ENCODE data around the gene BRINP1.

The BRINP1 gene

GRCh38 chr9:119366909-119367682 is 2.1 kb downstream of the BRINP1 start:
- H3K4me1 Mint-ChIP-seq (ENCODE audit: low read depth): peaks cover 4% of the 10 kb centered on the region
- H3K27me3 Mint-ChIP-seq: peaks cover 54% of the 10 kb centered on the region
- peaks cover 19% of the 10 kb centered on the region for H3K9me3 Mint-ChIP-seq
- no peak for DNase-seq
- H3K4me3 Mint-ChIP-seq: no peak overlapping the region
- H3K36me3 Mint-ChIP-seq (ENCODE audit: low read depth): no peaks in the 10 kb centered on the region
- no peak overlapping the region for H3K27ac Mint-ChIP-seq

- H3K4me1 Mint-ChIP-seq (ENCODE audit: low read depth): peaks cover 4% of the 10 kb centered on the region
Observed at GRCh38 chr9:119365291-119366027, 3.8 kb downstream of the BRINP1 start.

DNA sequence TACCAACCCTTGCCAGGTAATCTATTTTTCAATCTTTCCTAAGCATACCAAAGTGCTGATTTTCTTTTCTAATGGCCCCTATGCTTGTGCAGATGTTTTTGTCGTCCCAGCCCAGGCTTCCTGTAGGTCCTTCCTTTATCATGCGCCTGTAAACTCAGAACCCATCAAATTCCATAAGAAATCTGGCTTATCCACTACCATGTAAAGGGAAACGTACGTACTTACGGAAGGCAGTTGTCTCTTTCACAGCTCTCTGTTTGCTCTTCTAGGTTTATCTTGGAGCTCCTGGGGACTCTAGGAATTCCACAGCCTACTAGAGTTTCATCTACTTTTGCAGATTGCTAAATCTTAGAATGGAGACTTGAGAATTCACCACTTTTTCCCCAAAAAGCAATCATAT is 9.0 kb downstream of the BRINP1 start:
- no peaks in the 10 kb centered on the region for H3K4me1 Mint-ChIP-seq (ENCODE audit: low read depth)

More at GRCh38 chr9:119365291-119366027, 3.8 kb downstream of the BRINP1 start:
- DNase-seq: no peak
- Mint-ChIP-seq H3K4me3 (no peak overlapping the region), H3K27me3 (peaks cover 44% of the 10 kb centered on the region), H3K9me3 (peaks cover 11% of the 10 kb centered on the region), H3K27ac (no peak overlapping the region), H3K36me3 (ENCODE audit: low read depth) (no peaks in the 10 kb centered on the region)

GRCh38 chr9:119357336-119358096 is 11.7 kb downstream of the BRINP1 start:
- H3K27me3 Mint-ChIP-seq: no peaks in the 10 kb centered on the region
- no peak for DNase-seq
- H3K36me3 Mint-ChIP-seq (ENCODE audit: low read depth): no peaks in the 10 kb centered on the region
- no peak overlapping the region for H3K27ac Mint-ChIP-seq
- H3K4me1 Mint-ChIP-seq (ENCODE audit: low read depth): no peaks in the 10 kb centered on the region
- H3K9me3 Mint-ChIP-seq: peaks cover 4% of the 10 kb centered on the region
- no peak overlapping the region for H3K4me3 Mint-ChIP-seq

More for the DNA sequence above, 9.0 kb downstream of the BRINP1 start:
- Mint-ChIP-seq H3K9me3 (peaks cover 5% of the 10 kb centered on the region), H3K27ac (no peak overlapping the region), H3K36me3 (ENCODE audit: low read depth) (no peaks in the 10 kb centered on the region), H3K4me3 (no peak overlapping the region), H3K27me3 (no peaks in the 10 kb centered on the region)
- DNase-seq: no peak

DNA sequence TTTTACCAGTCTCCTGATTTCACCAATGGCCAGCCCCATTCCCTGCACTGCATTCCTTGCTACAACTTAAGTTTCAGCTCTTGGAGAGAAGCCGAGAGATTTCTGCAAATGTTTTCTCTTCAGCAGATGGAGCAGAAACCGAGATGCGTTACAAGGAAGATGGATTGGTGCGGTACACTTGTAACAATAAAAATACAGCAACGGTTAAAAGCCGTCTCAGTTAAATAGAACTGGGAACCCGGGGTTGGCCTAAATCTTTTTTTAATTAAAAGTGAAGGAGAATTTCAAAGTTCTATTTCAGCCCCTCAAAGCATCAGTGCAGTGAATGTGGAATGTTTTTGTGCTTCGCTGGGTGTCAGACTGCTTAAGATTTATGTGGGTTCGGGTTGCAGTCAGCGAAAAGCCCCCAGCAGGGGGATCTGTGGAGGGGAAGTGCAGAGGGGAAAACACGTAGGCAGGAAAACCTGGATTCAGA is 19.8 kb downstream of the BRINP1 start:
- peaks cover 4% of the 10 kb centered on the region for H3K9me3 Mint-ChIP-seq
- H3K27me3 Mint-ChIP-seq: no peaks in the 10 kb centered on the region
- no peak overlapping the region for H3K27ac Mint-ChIP-seq
- H3K36me3 Mint-ChIP-seq (ENCODE audit: low read depth): no peaks in the 10 kb centered on the region
- no peak for DNase-seq
- H3K4me3 Mint-ChIP-seq: no peak overlapping the region
- no peaks in the 10 kb centered on the region for H3K4me1 Mint-ChIP-seq (ENCODE audit: low read depth)

DNA sequence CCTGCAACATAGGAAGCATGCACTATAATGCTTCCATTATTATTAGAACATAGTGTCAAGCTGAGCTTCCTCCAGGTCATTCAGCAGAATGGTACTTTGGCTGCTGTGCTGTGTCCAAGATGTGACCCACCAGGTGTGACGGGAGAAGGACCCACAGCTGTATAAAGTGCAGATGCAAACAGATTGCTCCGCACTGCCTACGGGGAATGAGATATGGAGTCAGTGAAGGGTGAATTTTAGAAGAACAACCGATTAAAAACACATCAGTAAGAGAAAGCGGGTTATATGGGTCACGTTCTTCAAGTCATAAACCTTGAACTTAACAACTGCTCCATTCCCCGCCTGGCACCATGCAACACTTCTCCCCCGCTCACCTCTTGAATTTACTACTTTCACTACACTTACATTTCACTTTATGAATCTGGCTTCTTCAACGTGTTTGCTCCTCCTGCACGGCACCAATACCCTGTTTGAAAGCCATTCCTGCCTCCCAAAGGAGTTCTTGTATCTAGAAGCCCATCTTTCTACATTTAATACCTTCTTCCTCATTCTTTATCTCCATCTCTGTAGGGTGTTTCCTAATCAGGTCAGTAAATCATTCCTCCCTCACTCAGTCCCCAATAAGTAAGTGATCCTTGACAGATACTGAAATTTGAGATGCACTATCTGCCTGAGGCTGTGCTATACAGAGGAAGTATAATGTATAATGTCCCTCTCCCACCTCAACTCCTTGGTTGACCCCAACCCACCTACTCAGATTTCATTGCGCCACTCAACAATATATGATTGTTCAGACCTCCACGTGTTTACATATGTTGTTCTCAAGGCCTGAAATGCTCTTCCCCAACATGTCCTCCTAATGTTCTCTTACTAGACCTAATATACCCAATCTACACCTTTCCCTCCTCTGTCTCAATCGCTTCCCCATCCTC is 25.9 kb downstream of the BRINP1 start:
- Mint-ChIP-seq H3K27ac (no peak overlapping the region), H3K4me1 (ENCODE audit: low read depth) (no peaks in the 10 kb centered on the region), H3K27me3 (no peaks in the 10 kb centered on the region), H3K4me3 (no peak overlapping the region), H3K36me3 (ENCODE audit: low read depth) (no peaks in the 10 kb centered on the region), H3K9me3 (peaks cover 5% of the 10 kb centered on the region)
- DNase-seq: no peak

DNA sequence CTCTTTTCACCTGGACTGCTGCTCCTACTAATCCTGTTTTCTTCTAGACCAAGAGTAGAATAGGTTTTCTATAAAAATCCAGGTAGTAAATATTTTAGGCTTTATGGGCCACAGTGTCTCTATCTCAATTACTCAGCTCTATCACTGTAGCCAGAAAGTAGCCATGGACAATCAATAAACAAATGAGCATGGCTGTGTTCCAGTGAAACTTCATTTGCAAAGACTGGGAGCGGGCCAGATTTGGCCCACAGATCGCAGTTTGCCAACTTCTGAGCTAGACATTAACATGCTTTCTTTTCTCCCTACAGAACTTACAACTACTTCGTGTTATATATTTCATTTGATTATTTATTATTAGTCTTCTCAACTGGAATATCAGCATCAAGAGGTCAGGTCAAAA is 30.2 kb downstream of the BRINP1 start:
- Mint-ChIP-seq H3K27ac (no peak overlapping the region), H3K36me3 (ENCODE audit: low read depth) (no peaks in the 10 kb centered on the region), H3K9me3 (peaks cover 7% of the 10 kb centered on the region)

GRCh38 chr9:119337573-119337972 is 31.7 kb downstream of the BRINP1 start:
- no peak for DNase-seq
- no peak overlapping the region for H3K4me3 Mint-ChIP-seq
- H3K4me1 Mint-ChIP-seq (ENCODE audit: low read depth): no peaks in the 10 kb centered on the region
- H3K9me3 Mint-ChIP-seq: peaks cover 2% of the 10 kb centered on the region
- H3K36me3 Mint-ChIP-seq (ENCODE audit: low read depth): no peaks in the 10 kb centered on the region
- H3K27ac Mint-ChIP-seq: no peak overlapping the region
- no peaks in the 10 kb centered on the region for H3K27me3 Mint-ChIP-seq

More for the DNA sequence above, 30.2 kb downstream of the BRINP1 start:
- Mint-ChIP-seq H3K4me3 (no peak overlapping the region), H3K27me3 (no peaks in the 10 kb centered on the region), H3K4me1 (ENCODE audit: low read depth) (no peaks in the 10 kb centered on the region)
- DNase-seq: no peak

- no peak overlapping the region for H3K27ac Mint-ChIP-seq
- no peaks in the 10 kb centered on the region for H3K36me3 Mint-ChIP-seq (ENCODE audit: low read depth)
- no peak for DNase-seq
- H3K9me3 Mint-ChIP-seq: peaks cover 12% of the 10 kb centered on the region
- no peaks in the 10 kb centered on the region for H3K27me3 Mint-ChIP-seq
- no peaks in the 10 kb centered on the region for H3K4me1 Mint-ChIP-seq (ENCODE audit: low read depth)
- H3K4me3 Mint-ChIP-seq: no peak overlapping the region
Observed at GRCh38 chr9:119334745-119335144, 34.5 kb downstream of the BRINP1 start.

GRCh38 chr9:119333507-119334229 is 35.6 kb downstream of the BRINP1 start:
- no peak overlapping the region for H3K27ac Mint-ChIP-seq
- no peak for DNase-seq
- peaks cover 20% of the 10 kb centered on the region for H3K9me3 Mint-ChIP-seq
- no peaks in the 10 kb centered on the region for H3K36me3 Mint-ChIP-seq (ENCODE audit: low read depth)
- H3K27me3 Mint-ChIP-seq: no peaks in the 10 kb centered on the region
- no peak overlapping the region for H3K4me3 Mint-ChIP-seq
- H3K4me1 Mint-ChIP-seq (ENCODE audit: low read depth): no peaks in the 10 kb centered on the region

- no peaks in the 10 kb centered on the region for H3K27me3 Mint-ChIP-seq
- no peaks in the 10 kb centered on the region for H3K4me1 Mint-ChIP-seq (ENCODE audit: low read depth)
- no peak overlapping the region for H3K4me3 Mint-ChIP-seq
- no peak overlapping the region for H3K27ac Mint-ChIP-seq
- DNase-seq: no peak
- H3K36me3 Mint-ChIP-seq (ENCODE audit: low read depth): no peaks in the 10 kb centered on the region
- peaks cover 27% of the 10 kb centered on the region for H3K9me3 Mint-ChIP-seq
Observed at GRCh38 chr9:119332522-119332921, 36.7 kb downstream of the BRINP1 start.

- Mint-ChIP-seq H3K9me3 (peaks cover 13% of the 10 kb centered on the region), H3K36me3 (ENCODE audit: low read depth) (no peaks in the 10 kb centered on the region), H3K4me3 (no peak overlapping the region), H3K27me3 (no peaks in the 10 kb centered on the region), H3K27ac (no peak overlapping the region), H3K4me1 (ENCODE audit: low read depth) (no peaks in the 10 kb centered on the region)
- no peak for DNase-seq
Observed at GRCh38 chr9:119322184-119322583, 47.1 kb downstream of the BRINP1 start.

- Mint-ChIP-seq H3K27me3 (no peaks in the 10 kb centered on the region), H3K4me1 (ENCODE audit: low read depth) (no peaks in the 10 kb centered on the region), H3K27ac (no peak overlapping the region), H3K36me3 (ENCODE audit: low read depth) (no peaks in the 10 kb centered on the region), H3K4me3 (no peak overlapping the region), H3K9me3 (peaks cover 14% of the 10 kb centered on the region)
- no peak for DNase-seq
Observed at GRCh38 chr9:119318371-119318770, 50.9 kb downstream of the BRINP1 start.

All from activated T-cell treated with anti-CD3 and anti-CD28 coated beads, Interleukin-2, amount 50 U/mL, for 24 hours (primary cell).